CD4-positive, alpha-beta T cell treated with Interleukin-15 for 1 hour (primary cell): ENCODE measurements around the gene CADPS2.

Source experiments
- DNase-seq: peaks from one replicate; pipeline ENCODE4 v3.0.0-alpha.2; 2020

The CADPS2 gene

GRCh38 chr7:122767339-122767738, 118.9 kb downstream of the CADPS2 start:
- no peak for DNase-seq

- DNase-seq, result no peak
Measured at GRCh38 chr7:122766593-122766992, 119.7 kb downstream of the CADPS2 start.

- no peak for DNase-seq
Measured at GRCh38 chr7:122764902-122765301, 121.4 kb downstream of the CADPS2 start.

- no peak for DNase-seq
Measured at GRCh38 chr7:122764020-122764419, 122.2 kb downstream of the CADPS2 start.

- DNase-seq, result no peak
Measured at GRCh38 chr7:122762071-122762470, 124.2 kb downstream of the CADPS2 start.

GRCh38 chr7:122758501-122758900, 127.8 kb downstream of the CADPS2 start:
- DNase-seq, result no peak

GRCh38 chr7:122756860-122757259, 129.4 kb downstream of the CADPS2 start:
- DNase-seq, result no peak

- DNase-seq, result no peak
Measured at GRCh38 chr7:122755696-122756095, 130.6 kb downstream of the CADPS2 start.

GRCh38 chr7:122752583-122752982, 133.7 kb downstream of the CADPS2 start:
- no peak for DNase-seq

- no peak for DNase-seq
Measured at GRCh38 chr7:122750389-122750788, 135.9 kb downstream of the CADPS2 start.

- no peak for DNase-seq
Measured at GRCh38 chr7:122748195-122748594, 138.1 kb downstream of the CADPS2 start.

GRCh38 chr7:122746948-122747347, 139.3 kb downstream of the CADPS2 start:
- DNase-seq, result no peak

- no peak for DNase-seq
Measured at GRCh38 chr7:122743211-122743610, 143.0 kb downstream of the CADPS2 start.

- DNase-seq, result no peak
Measured at GRCh38 chr7:122738947-122739346, 147.3 kb downstream of the CADPS2 start.

GRCh38 chr7:122736183-122736582, 150.1 kb downstream of the CADPS2 start:
- DNase-seq, result no peak

GRCh38 chr7:122727759-122728158, 158.5 kb downstream of the CADPS2 start:
- DNase-seq, result no peak

- DNase-seq, result no peak
Measured at GRCh38 chr7:122727354-122727753, 158.9 kb downstream of the CADPS2 start.

- no peak for DNase-seq
Measured at GRCh38 chr7:122726881-122727280, 159.4 kb downstream of the CADPS2 start.

- no peak for DNase-seq
Measured at GRCh38 chr7:122724366-122724765, 161.9 kb downstream of the CADPS2 start.

- no peak for DNase-seq
Measured at GRCh38 chr7:122719010-122719578, 167.2 kb downstream of the CADPS2 start.

GRCh38 chr7:122717356-122718089, 168.7 kb downstream of the CADPS2 start:
- DNase-seq, result no peak

- DNase-seq, result no peak
Measured at GRCh38 chr7:122715183-122715582, 171.1 kb downstream of the CADPS2 start.

GRCh38 chr7:122710916-122711315, 175.3 kb downstream of the CADPS2 start:
- no peak for DNase-seq

GRCh38 chr7:122709930-122710646, 176.2 kb downstream of the CADPS2 start:
- no peak for DNase-seq
